HEK293T (cell line): ENCODE data around the gene ACP3.

Experiments
- ARNT ChIP-seq: fragments of 450-650 bp; IDR thresholded peaks from 2 replicates; pipeline ENCODE4 v1.6.1; 2017; ENCODE audit warnings: mild to moderate bottlenecking
- BHLHE40 ChIP-seq: fragments of 450-650 bp; IDR thresholded peaks from 2 replicates; pipeline ENCODE4 v1.6.1; 2016; ENCODE audit warnings: mild to moderate bottlenecking, moderate library complexity, borderline replicate concordance
- ELF4 ChIP-seq: fragments of 450-650 bp; IDR thresholded peaks from 2 replicates; pipeline ENCODE4 v1.6.1; 2017; ENCODE audit warnings: antibody characterized with exemption
- TF ChIP-seq, protein P1 (sequence below): fragments of 450-650 bp; IDR thresholded peaks from 2 replicates; pipeline ENCODE4 v1.6.1; 2016

GRCh38 chr3:132276228-132276906 is 40.8 kb upstream of the ACP3 start:
- TF ChIP-seq ARNT (no peak), ELF4 (no peak), BHLHE40 (no peak)
- TF ChIP-seq, protein P1, sequence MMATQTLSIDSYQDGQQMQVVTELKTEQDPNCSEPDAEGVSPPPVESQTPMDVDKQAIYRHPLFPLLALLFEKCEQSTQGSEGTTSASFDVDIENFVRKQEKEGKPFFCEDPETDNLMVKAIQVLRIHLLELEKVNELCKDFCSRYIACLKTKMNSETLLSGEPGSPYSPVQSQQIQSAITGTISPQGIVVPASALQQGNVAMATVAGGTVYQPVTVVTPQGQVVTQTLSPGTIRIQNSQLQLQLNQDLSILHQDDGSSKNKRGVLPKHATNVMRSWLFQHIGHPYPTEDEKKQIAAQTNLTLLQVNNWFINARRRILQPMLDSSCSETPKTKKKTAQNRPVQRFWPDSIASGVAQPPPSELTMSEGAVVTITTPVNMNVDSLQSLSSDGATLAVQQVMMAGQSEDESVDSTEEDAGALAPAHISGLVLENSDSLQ = no peak
